HG02884 (cell line): ENCODE data around the gene GET3.
"Not testable (repeated sequence)": the region's sequence is repeated elsewhere in the genome, so short reads cannot be mapped to it uniquely, and the experiment has no call there.

Experiments used
- ATAC-seq: cut with Tn5 transposase; IDR thresholded peaks from one replicate; pipeline ENCODE4 v1.9.1; 2021; ENCODE audit warnings: mild to moderate bottlenecking, moderate library complexity; ENCODE audit not compliant: unreplicated experiment

Gene GET3

DNA sequence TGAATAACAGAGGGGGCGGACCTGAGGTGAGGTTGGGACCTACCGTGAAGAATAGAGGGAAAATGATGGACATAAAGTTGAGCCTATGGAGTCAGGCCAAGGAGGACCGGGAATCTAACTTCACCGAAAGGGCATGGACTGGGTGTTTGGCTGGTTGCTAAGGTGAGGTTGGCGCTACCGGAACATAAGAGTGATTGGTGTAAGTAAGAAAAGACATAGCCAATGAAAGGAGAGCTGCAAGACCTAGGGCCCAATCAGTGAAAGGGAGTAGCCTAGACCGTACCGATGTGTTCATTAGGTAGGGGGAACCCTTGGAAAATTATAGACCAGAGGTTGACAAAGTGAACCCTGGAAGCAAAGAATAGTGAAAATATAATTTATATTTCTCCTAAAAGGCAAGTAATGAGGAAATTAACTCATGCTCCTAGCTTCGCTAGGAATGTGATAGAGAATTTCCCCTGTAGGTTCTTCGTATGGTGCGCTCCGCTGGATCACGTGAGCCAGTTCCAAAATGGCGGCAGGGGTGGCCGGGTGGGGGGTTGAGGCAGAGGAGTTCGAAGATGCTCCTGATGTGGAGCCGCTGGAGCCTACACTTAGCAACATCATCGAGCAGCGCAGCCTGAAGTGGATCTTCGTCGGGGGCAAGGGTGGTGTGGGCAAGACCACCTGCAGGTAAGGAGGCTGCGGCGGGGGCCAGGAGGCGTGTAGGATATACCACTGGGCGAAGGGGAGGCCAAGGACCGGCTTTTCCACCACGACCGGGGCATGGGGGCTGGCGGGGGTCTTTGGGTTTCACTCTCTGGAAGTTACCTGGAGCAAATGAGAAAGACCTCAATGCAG is at the start of gene GET3:
Gene GET3 (plus strand): TSS at position 503 of the 840 bp plus-strand sequence. CDS start 9 bp downstream, at position 512.
- ATAC-seq = peak; percentile 81

DNA sequence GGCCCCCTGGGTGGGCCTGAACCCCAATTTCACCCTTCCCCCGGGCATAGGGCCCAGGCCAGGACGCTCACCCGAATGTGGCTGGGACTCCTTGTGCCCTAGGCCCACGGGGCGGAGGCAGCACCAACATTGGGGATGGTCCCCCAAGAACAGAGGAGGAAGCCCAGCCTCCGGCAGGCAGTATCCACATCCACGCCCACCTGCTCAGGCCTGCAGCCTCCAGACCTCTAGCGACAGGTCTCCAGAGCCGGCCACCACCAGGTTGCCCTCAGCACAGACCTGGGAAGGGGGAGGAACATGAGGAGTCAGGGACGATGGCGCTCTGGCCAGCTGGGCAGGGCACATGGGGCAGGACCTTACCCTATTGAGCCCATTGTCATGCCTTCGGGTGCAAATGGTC is 48.3 kb upstream of the GET3 start:
- no peak for ATAC-seq

DNA sequence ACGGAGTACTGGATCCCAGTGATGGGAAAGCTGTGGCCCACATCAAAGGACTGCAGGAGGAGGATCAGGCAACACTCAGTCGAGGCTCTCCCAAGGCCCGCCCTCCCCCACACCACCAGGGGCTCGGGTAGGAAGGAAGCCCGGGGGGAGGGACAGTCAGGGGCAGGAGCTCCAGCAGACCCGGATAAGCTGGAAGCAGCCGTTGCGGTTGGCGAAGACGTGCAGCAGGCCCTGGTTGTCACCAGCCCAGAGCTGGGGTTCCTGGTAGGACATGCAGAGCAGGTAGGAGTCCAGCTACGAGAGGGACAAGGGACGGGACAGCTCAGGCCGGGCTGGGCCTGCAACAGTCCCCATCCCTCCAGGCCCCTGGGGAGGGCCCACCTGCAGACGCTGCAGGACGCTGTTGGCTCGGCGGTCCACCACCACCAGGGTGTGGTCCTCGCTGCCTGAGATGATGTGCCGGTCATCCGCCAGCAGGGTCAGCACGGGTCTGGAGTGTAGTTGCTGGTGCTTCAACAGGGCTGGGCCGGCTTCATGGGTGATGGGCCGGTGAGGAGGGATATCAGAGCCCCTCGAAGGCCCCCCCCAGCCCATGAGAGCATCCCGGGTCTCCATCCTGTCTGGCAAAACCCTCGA is 47.6 kb upstream of the GET3 start:
- no peak for ATAC-seq

DNA sequence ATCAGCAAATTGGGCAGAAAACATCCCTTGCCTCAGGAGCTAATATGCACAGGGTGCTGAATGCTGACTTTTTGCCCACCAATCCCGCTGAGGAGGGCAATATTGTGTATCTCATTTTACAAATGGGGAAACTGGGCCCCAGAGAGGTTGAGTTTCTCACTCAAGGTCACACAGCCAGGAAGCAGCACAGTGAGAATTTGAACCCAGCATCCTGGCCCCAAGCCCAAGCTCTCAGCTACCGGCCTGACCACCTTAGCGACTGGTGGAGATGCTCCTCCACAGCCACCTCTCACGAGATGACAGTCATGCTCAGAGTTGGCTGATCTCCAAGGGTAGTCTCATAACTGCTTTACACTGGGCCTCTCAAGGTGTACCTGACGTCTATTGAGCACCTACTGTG is 44.3 kb upstream of the GET3 start:
- ATAC-seq = no peak

DNA sequence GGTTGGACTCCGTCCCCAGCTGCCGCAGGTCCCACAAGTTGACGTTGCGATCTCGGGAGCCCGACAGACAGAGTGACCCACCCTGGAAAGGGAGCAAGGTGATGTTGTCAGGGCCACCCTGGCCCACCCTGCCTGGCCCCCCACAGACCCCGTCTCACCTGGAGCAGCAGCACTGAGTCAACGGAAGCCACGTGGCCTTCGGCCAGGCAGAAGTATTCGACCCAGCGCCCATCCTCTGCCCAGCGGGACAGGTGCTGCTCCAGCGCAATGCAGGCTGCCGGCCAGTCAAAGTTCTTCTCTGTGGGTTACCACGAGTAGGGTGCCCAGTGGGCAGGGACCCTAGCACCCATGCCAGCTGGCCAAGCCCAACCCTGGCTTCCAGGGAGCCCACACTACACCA is 42.7 kb upstream of the GET3 start:
- ATAC-seq = no peak

DNA sequence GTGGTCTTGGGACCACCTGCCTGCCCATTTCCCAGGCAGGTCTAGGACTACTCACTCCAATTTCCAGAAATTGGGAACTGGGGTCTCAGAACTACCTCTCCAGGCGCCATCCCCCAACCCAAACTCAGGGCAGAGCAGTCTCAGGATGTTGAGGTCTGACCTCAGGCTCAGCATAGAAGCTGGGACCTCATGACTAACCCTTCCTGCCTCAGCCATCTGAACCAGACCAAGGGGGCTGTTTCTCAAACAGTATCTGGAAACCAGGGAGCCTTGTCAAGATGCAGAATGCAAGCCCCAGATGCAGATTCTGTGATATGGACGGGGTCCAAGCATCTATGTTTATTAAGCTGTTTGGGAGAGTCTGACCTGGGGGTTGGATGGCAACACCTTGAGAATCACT is 42.2 kb upstream of the GET3 start:
- no peak for ATAC-seq

DNA sequence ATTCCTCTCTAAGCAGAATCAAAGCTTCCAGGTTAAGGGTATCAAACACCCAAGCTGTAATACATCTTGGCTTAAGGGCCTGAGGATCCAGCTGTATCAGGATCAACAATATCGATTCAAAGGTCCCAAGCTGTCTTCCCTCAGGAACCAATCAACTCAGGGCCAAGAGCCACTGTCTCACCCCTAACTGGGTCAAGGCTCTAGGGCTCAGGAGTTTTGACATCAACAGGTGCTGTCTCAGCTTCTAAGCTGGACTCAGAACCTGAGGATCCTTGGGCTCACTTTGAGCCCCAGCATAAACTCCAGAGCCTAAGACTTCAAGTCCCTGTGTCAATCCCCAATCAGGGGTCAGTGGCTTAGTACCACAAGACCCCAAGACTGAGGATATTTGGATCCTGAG is 41.8 kb upstream of the GET3 start:
- ATAC-seq = no peak

DNA sequence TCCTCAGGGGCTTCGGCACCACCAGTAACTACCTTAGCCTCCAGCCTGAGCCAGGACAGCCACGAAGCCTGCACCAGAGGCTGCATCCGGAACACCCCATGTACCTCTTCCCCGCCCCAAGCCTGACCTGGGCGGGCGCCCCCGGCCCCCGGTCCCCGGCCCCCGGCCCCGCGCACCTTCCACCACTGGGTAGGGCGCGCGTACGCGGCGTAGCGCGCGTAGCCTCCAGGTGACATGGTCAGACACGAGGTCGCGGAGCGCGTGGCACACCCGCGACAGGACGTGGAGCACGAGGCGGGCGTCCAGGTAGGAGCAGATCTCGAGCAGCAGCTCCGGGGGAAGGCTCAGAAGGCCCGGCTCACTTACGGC is 41.3 kb upstream of the GET3 start:
- peak; percentile 15 for ATAC-seq

DNA sequence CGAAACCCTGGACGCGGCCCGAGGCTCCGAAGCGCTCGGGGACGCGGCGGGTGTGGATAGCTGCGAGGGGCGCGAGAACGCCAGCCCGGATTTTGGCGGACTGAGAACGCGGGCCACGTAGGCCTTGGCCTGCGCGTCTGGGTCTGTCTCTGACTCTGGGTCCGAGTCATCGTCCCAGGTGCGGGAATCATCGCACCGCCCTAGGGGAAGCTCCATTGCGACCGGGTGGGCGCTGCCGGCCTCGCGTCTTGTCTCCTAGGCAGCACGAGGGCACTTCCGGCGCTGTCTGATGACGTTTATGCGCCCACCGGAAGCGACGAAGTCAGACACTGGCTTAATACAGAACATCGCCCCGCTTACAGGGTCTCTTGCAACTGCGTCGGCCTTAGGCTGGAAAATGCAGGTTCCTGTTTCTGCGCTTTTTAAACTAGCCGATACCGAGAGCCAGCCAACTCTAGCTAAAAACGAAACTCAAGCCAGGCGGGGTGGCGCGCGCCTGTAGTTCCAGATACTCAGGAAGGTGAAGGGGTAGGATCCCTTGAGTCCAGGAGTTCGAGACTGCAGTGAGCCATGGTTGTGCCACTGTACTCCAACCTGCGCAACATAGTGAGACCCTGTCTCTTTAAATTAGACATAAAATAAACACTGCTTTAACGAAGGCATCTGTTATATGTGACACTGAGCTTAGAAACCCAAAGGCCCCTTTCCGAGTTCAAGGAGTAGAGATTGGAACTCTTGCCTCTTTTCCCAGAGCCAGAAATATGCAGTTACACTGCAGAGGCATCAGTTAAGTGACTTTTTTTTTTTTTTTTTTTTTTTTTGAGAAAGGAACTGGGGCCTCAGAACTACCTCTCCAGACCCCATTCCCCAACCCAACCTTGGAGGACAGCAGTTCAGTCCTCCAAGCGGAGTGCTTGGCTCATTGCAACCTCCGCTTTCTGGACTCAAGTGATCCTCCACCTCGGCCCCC is 40.6 kb upstream of the GET3 start, which contains the start of gene FBXW9:
Gene FBXW9 (minus strand): TSS at position 266 of the 970 bp plus-strand sequence. CDS start 50 bp downstream, at position 216.
- peak; percentile 79 for ATAC-seq

DNA sequence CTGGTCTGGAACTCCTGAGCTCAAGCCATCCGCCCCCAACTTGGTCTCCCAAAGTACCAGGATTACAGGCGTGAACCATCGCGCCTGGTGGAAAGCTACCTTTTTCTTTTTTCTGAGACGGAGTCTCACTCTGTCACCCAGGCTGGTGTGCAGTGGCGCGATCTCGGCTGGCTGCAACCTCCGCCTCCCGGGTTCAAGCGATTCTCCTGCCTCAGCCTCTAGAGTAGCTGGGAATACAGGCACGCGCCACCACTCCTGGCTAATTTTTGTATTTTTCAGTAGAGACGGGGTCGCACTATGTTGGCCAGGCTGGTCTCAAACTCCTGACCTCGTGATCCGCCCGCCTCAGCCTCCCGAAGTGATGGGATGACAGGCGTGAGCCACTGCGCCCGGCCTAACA is 39.9 kb upstream of the GET3 start:
- ATAC-seq = not testable (repeated sequence)

DNA sequence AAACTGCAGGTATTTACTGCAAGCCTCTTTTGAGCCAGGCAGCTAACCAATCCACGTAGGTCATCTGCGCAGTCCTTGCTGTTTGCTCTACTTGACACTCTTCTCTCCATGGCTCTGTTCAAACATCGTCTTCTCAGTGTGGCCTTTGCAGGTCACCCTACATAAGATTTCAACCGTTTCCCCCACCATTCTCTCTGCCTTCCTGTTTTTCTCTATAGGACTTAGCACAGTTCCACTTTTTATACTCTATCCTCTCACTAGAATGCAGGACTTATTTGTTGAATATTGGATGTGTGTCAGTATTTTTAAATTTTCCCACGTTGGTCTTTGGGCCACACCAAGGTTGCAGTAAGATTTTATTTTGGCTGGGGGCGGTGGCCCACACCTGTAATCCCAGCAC is 39.2 kb upstream of the GET3 start:
- ATAC-seq = no peak

DNA sequence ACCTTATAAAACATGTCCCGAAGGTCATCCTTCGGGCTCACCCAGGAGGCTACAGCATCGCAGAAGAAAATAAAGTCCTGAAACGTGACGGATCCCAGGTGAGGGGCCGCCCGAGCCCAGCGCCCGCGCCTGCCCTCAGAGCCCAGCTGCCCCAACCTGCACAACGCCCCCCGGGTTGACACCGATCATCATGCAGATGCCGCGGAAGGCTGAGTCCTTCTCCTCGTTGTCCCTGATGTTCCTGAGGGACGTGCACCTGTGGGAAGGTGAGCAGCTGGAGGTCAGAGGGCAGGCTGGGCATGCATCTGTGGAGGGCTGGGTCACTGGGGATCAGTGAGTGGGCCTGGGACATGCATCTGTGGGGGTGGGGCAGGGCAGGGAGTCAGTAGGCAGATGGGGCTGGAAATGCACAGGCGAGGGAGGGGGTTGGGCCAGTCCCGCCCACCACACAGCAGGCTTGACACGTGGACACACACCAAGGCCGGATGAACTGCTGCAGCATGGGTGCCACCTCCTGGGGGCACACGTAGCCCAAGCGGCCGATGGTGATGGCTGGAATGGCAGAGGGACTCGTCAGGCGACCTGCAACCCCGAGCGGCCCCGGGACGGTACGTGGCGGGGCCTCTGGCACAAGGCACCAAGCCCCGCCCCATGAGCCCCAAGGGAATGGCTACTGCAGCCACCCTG is 35.6 kb upstream of the GET3 start:
- no peak for ATAC-seq

DNA sequence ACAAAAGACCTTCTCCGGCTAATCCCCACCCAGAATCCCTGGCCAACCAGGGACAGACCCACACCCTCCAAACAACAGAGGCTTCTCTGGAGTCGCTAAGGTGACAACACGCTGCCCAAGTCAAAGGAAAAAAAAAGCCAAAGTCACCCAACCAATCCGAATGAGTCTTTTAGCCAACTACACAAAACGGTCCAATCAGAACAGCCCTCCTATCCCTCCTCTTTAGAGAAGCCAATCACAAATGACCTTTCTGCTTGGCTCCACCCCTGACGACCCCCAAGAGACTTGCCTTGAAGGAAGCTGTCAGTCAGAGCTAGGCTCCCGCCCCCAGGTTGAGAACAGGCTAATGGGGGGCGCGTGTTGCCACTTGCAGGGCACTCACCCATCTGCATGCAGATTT is 34.3 kb upstream of the GET3 start:
- no peak for ATAC-seq

DNA sequence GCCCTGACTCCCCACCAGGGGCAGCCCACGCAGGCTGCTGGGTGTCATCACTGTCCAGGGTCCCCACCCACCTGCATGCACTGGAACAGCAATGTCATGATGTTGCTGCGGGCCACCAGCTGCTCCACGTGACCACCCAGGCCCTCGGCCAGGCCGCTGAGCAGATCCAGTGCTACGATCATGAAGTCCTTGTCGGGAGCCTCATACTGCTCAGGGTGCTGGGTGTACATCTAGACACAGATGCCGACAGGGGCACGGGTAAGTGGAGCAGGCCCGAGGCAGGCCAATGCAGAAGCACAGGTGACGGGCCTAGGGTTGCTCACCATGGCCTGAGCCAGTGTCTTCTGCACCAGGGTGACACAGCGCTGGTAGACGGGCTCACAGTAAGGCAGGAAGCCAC is 32.1 kb upstream of the GET3 start:
- ATAC-seq = no peak

DNA sequence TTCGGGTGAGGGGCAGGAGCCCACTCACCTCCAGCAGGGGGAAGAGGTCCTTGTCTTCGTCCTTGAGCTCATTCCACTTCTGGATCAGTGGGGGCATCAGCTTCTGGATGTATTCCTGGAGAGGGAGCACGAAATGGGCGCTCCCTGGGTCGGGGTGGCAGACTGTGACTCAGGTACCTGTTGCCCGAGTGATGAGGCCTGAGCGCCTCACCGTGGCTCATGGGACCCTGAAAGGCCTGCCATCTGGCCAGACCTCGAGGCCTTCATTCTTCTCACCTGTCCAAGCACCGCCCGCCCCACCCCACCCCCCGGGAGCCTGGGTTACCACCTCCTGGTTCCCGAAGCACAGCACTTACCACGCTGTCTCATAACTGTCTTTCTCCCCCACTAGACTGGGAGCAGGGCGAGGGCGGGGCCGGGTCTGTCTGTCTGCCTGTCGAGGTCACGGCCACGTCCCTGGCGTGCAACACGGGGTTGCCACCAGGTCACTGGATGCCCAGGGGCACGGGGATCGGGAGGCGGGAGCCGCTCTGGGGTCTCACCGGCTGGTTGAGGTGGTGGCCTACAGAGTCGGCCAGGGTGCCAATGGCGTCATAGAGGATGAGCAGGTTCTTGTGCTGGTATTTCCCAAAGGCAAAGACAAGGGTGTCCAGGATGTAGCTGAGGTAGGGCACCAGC is 31.5 kb upstream of the GET3 start:
- ATAC-seq = no peak

DNA sequence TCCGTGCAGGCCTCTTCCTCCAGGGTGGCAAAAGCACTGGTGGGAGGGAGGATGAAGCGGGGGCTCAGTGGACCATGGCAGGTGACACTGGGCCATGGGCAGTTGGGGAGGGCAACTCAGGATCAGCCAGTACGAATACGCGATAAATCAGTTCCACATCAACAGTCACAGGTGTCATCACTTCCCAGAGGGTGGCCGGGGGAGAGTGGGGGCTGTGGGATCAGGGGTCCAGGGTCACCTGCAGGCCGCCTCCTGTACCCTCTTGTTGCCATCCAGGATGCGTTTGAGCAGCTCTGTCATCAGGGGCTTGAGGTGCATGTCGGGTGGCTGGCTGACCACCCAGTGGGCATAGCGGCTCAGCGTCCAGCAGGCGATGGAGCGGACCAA is 31.0 kb upstream of the GET3 start:
- ATAC-seq = no peak

DNA sequence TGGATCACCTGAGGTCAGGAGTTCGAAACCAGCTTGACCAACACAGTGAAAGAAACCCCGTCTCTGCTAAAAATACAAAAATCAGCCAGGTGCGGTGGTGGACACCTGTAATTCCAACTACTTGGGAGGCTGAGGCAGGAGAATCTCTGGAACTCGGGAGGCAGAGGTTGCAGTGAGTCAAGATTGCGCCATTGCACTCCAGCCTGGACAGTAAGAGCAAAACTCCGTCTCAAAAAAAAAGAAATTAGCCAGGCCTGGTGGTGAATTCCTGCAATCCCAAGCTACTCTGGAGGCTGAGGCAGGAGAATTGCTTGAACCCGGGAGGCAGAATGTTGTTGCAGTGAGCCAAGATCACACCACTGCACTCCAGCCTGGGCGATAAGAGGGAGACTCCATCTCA is 28.7 kb upstream of the GET3 start:
- no peak for ATAC-seq

DNA sequence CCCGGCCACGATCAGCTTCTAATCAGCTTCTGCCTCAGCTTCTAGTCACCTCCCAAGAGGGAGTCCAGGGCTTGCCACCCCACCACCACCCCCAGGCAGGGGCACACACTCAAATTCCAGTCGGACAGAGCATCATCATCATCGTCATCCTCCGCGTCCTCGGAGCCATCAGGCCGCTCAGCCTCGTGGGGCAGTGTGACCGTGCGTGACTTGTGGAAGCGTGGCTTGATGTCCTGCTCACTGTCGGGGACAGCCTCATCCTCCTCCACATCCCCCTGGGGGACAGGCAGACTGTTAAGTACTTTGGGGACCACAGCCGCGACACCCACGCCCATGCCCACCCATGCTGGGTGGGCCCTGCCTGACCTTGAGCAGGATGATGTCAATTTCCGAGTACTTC is 26.1 kb upstream of the GET3 start:
- no peak for ATAC-seq

DNA sequence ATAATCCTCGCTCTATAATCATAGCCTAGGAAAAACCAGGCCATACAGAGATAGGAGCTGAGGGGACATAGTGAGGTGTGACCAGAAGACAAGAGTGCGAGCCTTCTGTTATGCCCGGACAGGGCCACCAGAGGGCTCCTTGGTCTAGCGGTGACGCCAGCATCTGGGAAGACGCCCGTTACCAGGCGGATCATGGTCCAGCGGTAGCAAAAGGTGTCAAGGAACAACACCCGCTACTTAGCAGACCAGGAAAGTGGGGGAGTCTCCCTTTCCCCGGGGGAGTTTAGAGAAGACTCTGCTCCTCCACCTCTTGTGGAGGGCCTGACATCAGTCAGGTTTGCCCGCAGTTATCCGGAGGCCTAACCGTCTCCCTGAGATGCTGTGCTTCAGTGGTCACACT is 25.2 kb upstream of the GET3 start:
- ATAC-seq = not testable (repeated sequence)

DNA sequence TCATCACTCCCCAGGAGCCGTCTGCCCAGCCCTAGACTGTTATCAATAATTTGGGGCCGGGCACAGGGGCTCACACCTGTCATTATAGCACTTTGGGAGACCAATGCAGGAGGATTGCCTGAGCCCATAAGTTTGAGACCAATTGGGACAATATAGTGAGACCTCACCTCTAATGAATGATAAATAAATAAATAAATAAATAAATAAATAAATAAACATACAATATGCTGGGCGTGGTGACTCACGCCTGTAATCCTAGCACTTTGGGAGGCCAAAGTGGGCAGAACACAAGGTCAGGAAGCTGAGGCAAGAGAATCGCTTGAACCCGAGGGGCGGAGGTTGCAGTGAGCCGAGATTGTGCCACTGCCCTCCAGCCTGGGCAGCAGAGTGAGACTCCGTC is 24.0 kb upstream of the GET3 start:
- not testable (repeated sequence) for ATAC-seq
